SK-N-SH treated with all-trans-retinoic acid at 6 μM for 48 hours (cell line): ENCODE measurements around the gene GINS3.

Experiments
- ATAC-seq: fragments of 200-7000 bp; cut with Tn5 transposase; 3 replicates; pipeline ENCODE4 v1.9.1; 2020; ENCODE audit warnings: mild to moderate bottlenecking, moderate library complexity
- ARNTL ChIP-seq: fragments of 450-650 bp; formaldehyde crosslinking; IDR thresholded peaks from 2 replicates; pipeline ENCODE4 v1.5.0; 2020; ENCODE audit warnings: low read depth, mild to moderate bottlenecking, moderate library complexity, borderline replicate concordance
- CSDC2 ChIP-seq: fragments of 250-450 bp; sonication (Bioruptor Pico); IDR thresholded peaks from 2 replicates; pipeline ENCODE4 v1.5.0; 2020; ENCODE audit warnings: mild to moderate bottlenecking, moderate library complexity
- CSRNP3 ChIP-seq: fragments of 250-450 bp; sonication (Bioruptor Pico); IDR thresholded peaks from 2 replicates; pipeline ENCODE4 v1.5.1; 2021; ENCODE audit warnings: mild to moderate bottlenecking, moderate library complexity
- ESRRG ChIP-seq: fragments of 250-450 bp; sonication (Bioruptor Pico); IDR thresholded peaks from 2 replicates; pipeline ENCODE4 v1.6.1; 2021; ENCODE audit warnings: mild to moderate bottlenecking
- GLIS3 ChIP-seq: fragments of 250-450 bp; sonication (Bioruptor Pico); IDR thresholded peaks from 2 replicates; pipeline ENCODE4 v1.5.0; 2020; ENCODE audit warnings: mild to moderate bottlenecking, moderate library complexity
- ISL1 ChIP-seq: fragments of 250-450 bp; sonication (Bioruptor Pico); IDR thresholded peaks from 2 replicates; pipeline ENCODE4 v2.1.2; 2022; ENCODE audit warnings: mild to moderate bottlenecking, moderate library complexity
- OSR1 ChIP-seq: fragments of 250-450 bp; sonication (Bioruptor Pico); IDR thresholded peaks from 2 replicates; pipeline ENCODE4 v1.8.0; 2022; ENCODE audit warnings: moderate library complexity, mild to moderate bottlenecking, inconsistent platforms
- PATZ1 ChIP-seq: fragments of 250-450 bp; sonication (Bioruptor Pico); IDR thresholded peaks from 2 replicates; pipeline ENCODE4 v1.8.0; 2020; ENCODE audit warnings: mild to moderate bottlenecking, moderate library complexity, borderline replicate concordance
- PPARA ChIP-seq: fragments of 250-450 bp; sonication (Bioruptor Pico); IDR thresholded peaks from 2 replicates; pipeline ENCODE4 v1.5.0; 2020; ENCODE audit warnings: mild to moderate bottlenecking, borderline replicate concordance
- SNAI2 ChIP-seq: fragments of 250-450 bp; sonication (Bioruptor Pico); IDR thresholded peaks from 2 replicates; pipeline ENCODE4 v1.5.0; 2020; ENCODE audit warnings: mild to moderate bottlenecking, moderate library complexity
- TCF4 ChIP-seq: fragments of 250-450 bp; sonication (Bioruptor Pico); IDR thresholded peaks from 2 replicates; pipeline ENCODE4 v1.8.0; 2021; ENCODE audit warnings: mild to moderate bottlenecking, moderate library complexity, borderline replicate concordance
- TOX ChIP-seq: fragments of 250-450 bp; sonication (Bioruptor Pico); IDR thresholded peaks from 2 replicates; pipeline ENCODE4 v1.8.0; 2021; ENCODE audit warnings: mild to moderate bottlenecking, moderate library complexity, borderline replicate concordance
- ZC3H10 ChIP-seq: fragments of 250-450 bp; sonication (Bioruptor Pico); IDR thresholded peaks from 2 replicates; pipeline ENCODE4 v1.5.1; 2021; ENCODE audit warnings: mild to moderate bottlenecking, moderate library complexity
- ZFP3 ChIP-seq: fragments of 250-450 bp; sonication (Bioruptor Pico); IDR thresholded peaks from 2 replicates; pipeline ENCODE4 v1.5.0; 2020; ENCODE audit warnings: mild to moderate bottlenecking, moderate library complexity
- ZFP30 ChIP-seq: fragments of 450-650 bp; formaldehyde crosslinking; IDR thresholded peaks from 2 replicates; pipeline ENCODE4 v1.5.0; 2022; ENCODE audit warnings: mild to moderate bottlenecking, moderate library complexity
- ZNF70 ChIP-seq: fragments of 450-650 bp; formaldehyde crosslinking; IDR thresholded peaks from 2 replicates; pipeline ENCODE4 v1.5.0; 2020; ENCODE audit warnings: mild to moderate bottlenecking, moderate library complexity
- ZNF8 ChIP-seq: fragments of 450-650 bp; formaldehyde crosslinking; IDR thresholded peaks from 2 replicates; pipeline ENCODE4 v1.5.0; 2020; ENCODE audit warnings: mild to moderate bottlenecking, moderate library complexity
- TF ChIP-seq, protein P1 (sequence below): fragments of 250-450 bp; sonication (Bioruptor Pico); IDR thresholded peaks from 2 replicates; pipeline ENCODE4 v1.5.1; 2020; ENCODE audit warnings: low read depth, mild to moderate bottlenecking, moderate library complexity
- TF ChIP-seq, protein P2 (sequence below): fragments of 250-450 bp; sonication (Bioruptor Pico); IDR thresholded peaks from 2 replicates; pipeline ENCODE4 v1.5.0; 2020; ENCODE audit warnings: mild to moderate bottlenecking, moderate library complexity

The GINS3 gene

GRCh38 chr16:58417035-58417434 lies 24.8 kb downstream of the GINS3 start:
- TF ChIP-seq, protein P1, sequence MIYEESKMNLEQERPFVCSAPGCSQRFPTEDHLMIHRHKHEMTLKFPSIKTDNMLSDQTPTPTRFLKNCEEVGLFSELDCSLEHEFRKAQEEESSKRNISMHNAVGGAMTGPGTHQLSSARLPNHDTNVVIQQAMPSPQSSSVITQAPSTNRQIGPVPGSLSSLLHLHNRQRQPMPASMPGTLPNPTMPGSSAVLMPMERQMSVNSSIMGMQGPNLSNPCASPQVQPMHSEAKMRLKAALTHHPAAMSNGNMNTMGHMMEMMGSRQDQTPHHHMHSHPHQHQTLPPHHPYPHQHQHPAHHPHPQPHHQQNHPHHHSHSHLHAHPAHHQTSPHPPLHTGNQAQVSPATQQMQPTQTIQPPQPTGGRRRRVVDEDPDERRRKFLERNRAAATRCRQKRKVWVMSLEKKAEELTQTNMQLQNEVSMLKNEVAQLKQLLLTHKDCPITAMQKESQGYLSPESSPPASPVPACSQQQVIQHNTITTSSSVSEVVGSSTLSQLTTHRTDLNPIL = no peak
- TF ChIP-seq OSR1 (CRISPR knock-in tag) (no peak), SNAI2 (no peak), ESRRG (CRISPR knock-in tag) (no peak), TCF4 (CRISPR knock-in tag) (no peak), ARNTL (CRISPR knock-in tag) (no peak), TOX (no peak), ZFP30 (no peak), CSDC2 (CRISPR knock-in tag) (no peak), PATZ1 (CRISPR knock-in tag) (no peak), PPARA (CRISPR knock-in tag) (no peak), ZC3H10 (CRISPR knock-in tag) (no peak)
- TF ChIP-seq, protein P2, sequence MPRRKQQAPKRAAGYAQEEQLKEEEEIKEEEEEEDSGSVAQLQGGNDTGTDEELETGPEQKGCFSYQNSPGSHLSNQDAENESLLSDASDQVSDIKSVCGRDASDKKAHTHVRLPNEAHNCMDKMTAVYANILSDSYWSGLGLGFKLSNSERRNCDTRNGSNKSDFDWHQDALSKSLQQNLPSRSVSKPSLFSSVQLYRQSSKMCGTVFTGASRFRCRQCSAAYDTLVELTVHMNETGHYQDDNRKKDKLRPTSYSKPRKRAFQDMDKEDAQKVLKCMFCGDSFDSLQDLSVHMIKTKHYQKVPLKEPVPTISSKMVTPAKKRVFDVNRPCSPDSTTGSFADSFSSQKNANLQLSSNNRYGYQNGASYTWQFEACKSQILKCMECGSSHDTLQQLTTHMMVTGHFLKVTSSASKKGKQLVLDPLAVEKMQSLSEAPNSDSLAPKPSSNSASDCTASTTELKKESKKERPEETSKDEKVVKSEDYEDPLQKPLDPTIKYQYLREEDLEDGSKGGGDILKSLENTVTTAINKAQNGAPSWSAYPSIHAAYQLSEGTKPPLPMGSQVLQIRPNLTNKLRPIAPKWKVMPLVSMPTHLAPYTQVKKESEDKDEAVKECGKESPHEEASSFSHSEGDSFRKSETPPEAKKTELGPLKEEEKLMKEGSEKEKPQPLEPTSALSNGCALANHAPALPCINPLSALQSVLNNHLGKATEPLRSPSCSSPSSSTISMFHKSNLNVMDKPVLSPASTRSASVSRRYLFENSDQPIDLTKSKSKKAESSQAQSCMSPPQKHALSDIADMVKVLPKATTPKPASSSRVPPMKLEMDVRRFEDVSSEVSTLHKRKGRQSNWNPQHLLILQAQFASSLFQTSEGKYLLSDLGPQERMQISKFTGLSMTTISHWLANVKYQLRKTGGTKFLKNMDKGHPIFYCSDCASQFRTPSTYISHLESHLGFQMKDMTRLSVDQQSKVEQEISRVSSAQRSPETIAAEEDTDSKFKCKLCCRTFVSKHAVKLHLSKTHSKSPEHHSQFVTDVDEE (CRISPR knock-in tag) = no peak

DNA sequence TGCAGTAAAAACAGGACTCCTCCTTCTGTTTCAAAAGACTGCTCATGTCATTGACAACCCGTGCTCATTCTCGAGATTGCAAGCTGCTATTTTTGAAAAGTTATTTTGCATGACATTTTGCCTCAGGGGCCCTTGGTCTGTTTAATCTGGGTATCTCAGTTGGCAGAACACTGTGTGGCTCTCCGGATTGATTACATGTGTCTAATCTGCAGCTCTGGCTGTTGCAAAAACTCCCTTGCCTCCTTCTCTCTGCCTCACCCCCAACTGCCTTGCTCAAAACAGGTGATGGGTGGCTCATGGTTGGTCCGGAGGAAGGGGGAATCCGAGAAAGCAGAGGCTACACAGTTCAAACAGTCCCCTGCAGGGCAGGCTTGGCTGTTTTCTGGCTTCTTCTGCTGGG lies 25.3 kb downstream of the GINS3 start:
- TF ChIP-seq ZFP30 (no peak), TCF4 (CRISPR knock-in tag) (no peak), ZFP3 (CRISPR knock-in tag) (no peak), CSDC2 (CRISPR knock-in tag) (no peak), PATZ1 (CRISPR knock-in tag) (no peak), ZNF70 (no peak), GLIS3 (CRISPR knock-in tag) (no peak), PPARA (CRISPR knock-in tag) (no peak), ZNF8 (CRISPR knock-in tag) (no peak), CSRNP3 (CRISPR knock-in tag) (no peak), TOX (no peak), ISL1 (CRISPR knock-in tag) (no peak)
- TF ChIP-seq, protein P2 (CRISPR knock-in tag) = no peak
- TF ChIP-seq, all 23 proteins: peak for 0

More at GRCh38 chr16:58417035-58417434, 24.8 kb downstream of the GINS3 start:
- ATAC-seq = no peak

More for the DNA sequence above, 25.3 kb downstream of the GINS3 start:
- no peak for ATAC-seq
